GM18511 (cell line): ENCODE results near the gene CCNQ.

Experiments
- ATAC-seq: cut with Tn5 transposase; IDR thresholded peaks from one replicate; pipeline ENCODE4 v1.9.1; 2021; ENCODE audit warnings: mild to moderate bottlenecking, moderate library complexity; ENCODE audit not compliant: unreplicated experiment

The CCNQ gene

GRCh38 chrX:153599192-153600031, 473 bp upstream of the CCNQ start:
- ATAC-seq, result peak; percentile 78

GRCh38 chrX:153596981-153597750, 1.8 kb downstream of the CCNQ start:
- ATAC-seq, result no peak

- no peak for ATAC-seq
Observed at GRCh38 chrX:153595859-153596857, 2.8 kb downstream of the CCNQ start.

- ATAC-seq, result no peak
Observed at GRCh38 chrX:153595387-153595786, 3.6 kb downstream of the CCNQ start.

GRCh38 chrX:153593811-153594500, 5.0 kb downstream of the CCNQ start:
- ATAC-seq, result no peak

- no peak for ATAC-seq
Observed at GRCh38 chrX:153592966-153593688, 5.8 kb downstream of the CCNQ start.

GRCh38 chrX:153592091-153592833, 6.7 kb downstream of the CCNQ start:
- no peak for ATAC-seq

GRCh38 chrX:153590961-153591956, 7.7 kb downstream of the CCNQ start:
- no peak for ATAC-seq

- no peak for ATAC-seq
Observed at GRCh38 chrX:153588782-153589446, 10.0 kb downstream of the CCNQ start.

- ATAC-seq, result no peak
Observed at GRCh38 chrX:153588021-153588781, 10.7 kb downstream of the CCNQ start.

- no peak for ATAC-seq
Observed at GRCh38 chrX:153587342-153587741, 11.6 kb downstream of the CCNQ start.

- no peak for ATAC-seq
Observed at GRCh38 chrX:153585827-153586226, 13.1 kb downstream of the CCNQ start.

GRCh38 chrX:153583433-153583832, 15.5 kb downstream of the CCNQ start:
- no peak for ATAC-seq

- ATAC-seq, result peak; percentile 100
Observed at GRCh38 chrX:153582896-153583295, 16.0 kb downstream of the CCNQ start.

- no peak for ATAC-seq
Observed at GRCh38 chrX:153580700-153581386, 18.1 kb downstream of the CCNQ start.

- ATAC-seq, result no peak
Observed at GRCh38 chrX:153578889-153579288, 20.1 kb downstream of the CCNQ start.
